ENCODE data around the gene ELOVL1.
"Not testable (repeated sequence)": the region's sequence is repeated elsewhere in the genome, so short reads cannot be mapped to it uniquely, and the experiment has no call there.

ELOVL1 gene

DNA sequence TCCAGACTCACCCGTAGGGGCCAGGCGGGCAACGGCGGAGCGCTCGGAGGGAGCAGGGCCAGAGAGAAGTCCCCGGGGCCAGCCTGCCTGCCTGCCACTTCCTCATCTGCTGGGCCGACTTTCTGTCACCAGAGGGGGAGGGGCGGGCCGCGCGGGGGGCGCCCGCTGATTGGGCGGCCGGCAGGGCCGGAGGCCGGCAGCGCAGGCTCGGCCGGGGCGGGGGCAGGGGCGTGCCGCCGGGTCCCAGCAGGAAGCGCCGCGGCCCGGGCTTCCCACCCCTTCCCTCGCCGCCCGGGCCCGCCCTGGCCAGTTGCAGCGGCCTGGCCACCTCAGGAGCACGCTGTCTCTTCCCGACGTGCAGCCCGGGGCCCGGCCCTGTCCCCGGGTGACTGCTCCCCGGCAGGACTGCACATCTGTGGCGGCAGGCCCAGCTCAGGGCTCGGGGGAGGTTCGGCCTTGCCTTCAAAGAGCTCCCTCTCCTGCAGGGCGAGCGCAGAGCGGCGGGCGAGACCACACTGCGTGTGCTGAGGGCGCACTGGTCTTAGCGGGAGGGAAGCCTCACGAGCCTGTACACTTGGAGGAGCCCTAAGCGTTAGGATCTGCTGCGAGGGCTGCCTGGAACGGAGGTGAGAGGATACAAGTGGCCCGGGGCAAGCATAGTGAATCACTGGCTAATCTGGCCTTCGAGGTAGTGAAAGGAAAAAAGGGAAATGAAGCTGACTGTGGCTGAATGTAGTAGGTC, at the start of gene ELOVL1:
Gene ELOVL1 (minus strand): TSS at position 108 of the 742 bp plus-strand sequence. CDS start 2,402 bp downstream, outside the sequence.
- DNase-seq, result peak; percentile 85

DNA sequence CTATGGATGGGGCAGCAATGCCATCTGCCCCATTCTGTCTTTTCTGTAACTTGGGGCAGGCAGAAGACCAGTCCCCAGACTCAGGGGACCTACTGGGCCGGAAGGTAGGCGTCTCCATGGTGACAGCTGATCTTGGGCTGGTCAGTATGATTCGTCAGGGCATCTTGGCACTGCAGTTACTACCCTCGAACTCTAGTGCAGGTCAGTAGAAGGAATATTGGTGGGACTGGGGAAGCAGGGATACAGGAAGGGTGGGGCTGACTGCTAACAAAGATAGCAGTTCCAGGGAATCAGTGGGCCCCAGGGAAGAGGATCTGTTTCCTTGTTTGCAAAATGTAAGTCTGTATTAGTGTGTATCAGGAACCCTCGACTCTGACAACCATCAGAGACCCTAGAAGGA, 48.1 kb upstream of the ELOVL1 start:
- DNase-seq, result no peak

DNA sequence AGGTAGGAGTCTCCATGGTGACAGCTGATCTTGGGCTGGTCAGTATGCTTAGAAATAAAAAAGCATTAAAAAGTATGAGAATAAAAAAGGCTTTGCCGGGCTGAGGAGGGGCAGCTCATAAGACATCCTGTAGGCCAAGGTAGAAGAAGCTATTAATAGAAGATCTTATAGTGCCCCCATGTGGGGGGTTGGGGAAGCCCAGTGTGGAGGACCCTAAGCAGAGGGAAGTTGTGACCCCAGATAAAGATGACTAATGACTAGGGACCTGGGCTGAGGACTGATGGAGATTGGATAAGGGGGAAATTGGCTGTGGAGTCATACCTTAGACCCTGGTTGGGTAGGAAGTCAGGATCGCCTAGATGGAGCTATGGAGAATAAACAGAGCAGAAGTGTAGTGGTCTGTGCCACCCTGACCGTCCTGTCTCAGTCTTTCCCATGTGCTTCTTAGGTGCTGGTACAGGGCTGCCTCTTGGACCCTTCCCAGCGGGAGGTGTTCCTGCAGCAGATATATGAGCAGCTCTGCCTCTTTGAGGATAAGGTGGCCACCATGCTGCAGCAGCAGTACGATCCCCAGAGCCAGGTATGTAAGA, 46.9 kb upstream of the ELOVL1 start:
- DNase-seq, result peak; percentile 64

DNA sequence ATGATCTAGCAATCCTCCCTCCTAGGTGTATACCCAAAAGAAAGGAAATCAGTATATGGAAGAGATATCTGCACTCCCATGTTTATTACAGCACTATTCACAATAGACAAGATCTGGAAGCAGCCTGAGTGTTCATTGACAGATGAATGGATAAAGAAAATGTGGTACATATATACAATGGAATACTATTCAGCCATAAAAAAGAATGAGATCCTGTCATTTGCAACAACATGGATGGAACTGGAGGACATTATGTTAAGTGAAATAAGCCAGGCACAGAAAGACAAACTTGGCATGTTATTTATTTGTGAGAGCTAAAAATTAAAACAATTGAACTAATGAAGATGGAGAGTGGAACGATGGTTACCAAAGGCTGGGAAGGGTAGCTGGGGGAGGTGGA, 45.6 kb upstream of the ELOVL1 start:
- not testable (repeated sequence) for DNase-seq

DNA sequence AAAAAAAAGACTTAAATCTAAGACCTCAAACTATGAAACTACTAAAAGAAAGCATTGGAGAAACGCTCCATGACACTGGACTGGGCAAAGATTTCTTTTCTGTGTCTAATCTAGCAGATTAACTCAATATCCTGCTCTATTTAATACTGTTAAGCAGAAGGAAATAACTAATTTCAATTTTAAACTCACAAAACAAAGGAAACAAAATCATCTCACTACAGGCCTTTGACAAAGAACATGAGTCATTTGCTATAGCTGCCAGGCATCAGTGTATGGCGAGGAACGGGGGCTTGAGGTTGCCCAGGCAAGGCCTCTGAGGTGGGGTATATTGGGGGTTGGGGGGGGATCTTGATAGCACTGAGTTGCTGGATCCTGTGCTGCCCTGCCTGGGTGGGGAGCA, 42.8 kb upstream of the ELOVL1 start:
- no peak for DNase-seq

DNA sequence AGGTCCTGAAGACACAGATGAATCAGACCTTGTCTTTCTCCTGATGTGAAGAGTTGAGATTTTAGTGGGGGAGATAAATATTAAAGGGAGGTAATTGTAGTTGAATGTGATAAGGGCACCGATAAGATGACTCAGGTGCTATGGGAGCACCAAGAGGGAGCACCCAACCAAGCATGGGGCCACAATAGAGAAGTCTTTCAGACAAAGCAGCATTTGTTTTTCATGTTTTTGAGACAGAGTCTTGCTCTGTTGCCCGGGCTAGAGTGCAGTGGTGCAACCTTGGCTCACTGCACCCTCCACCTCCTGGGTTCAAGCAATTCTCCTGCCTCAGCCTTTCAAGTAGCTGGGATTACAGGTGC, 38.0 kb upstream of the ELOVL1 start:
- DNase-seq, result no peak

DNA sequence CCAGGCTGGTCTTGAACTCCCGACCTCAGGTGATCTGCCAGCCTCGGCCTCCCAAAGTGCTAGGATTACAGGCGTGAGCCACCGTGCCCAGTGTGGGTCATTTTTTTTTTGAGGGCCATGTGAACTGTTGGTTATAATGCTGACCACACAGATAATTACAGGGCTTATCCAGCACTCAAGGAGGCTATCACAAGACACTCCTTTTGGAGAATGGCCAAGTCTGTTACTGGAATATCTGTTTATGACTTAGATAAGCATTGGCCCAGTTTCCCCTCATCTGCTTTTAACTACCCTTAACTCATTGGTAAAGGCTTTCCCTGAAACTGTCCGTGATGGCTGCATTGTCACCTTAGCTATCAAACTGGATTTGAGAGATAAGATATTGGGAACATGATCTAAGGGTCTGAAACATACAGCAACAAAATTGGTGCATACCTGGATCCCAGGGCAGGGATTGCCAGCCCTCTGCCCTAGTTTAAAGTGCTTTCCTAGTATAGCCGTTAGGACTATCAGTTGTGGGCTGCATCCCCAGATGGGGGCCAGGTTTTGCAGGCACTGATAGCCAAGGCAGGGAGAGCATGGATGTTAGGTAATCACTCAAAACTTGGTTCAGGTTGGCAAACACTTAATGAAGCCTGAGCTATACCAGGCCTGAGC, 37.5 kb upstream of the ELOVL1 start:
- DNase-seq, result no peak

DNA sequence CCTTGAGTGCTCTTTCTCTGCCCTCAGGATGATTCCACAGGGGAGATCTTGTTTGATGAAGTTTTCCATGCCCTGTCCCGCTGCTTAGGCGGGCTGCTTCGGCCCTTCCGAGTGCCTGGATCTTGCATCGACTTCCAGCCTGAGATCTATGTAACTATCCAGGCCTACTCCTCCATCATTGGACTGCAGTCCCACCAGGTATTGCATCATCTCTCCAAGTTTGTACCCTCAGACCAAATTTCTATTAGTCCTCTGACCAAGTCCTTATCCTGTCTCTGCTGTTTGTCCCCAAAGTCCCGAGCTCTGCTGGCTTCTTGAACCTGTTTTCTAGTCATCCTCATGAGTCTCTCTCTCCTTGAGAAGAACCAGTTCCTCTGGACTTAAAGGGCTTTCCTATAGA, 36.5 kb upstream of the ELOVL1 start:
- no peak for DNase-seq

DNA sequence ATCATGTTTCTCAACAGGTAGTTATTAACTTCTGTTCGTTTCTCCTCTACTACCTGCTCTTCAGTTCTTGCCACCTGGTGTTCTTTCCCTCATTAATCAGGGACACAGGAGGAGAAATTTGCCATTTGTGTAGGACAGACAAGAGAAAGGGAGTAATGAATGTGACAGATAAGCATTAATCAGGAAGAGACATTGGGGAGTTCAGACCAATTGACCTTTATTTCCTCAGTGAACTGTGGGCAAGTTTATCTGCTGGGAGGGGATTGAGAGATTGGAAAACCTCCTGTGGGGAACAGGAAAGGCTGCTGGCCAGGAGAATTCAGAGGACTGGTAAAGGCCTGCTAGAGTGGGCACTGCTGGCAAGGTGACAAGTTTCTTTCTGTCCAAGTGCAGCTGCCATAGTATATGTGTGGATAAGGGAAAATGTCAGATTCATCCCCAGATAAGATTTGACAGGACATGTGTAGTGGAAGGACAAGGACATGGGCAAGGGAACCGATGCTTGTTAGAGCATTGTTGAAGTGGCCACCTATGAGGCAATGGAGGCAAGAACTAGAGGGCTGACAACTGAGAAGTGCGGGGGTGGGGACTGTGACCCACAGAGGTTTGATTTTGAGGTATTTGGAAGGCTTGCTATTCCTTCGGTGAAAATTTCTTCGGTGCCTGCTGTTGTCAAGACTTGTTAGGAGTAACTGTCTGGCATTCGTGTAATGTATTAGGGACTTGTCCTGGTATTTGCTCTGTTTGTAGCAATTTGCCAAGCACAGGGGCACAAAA, 34.5 kb upstream of the ELOVL1 start:
- no peak for DNase-seq

DNA sequence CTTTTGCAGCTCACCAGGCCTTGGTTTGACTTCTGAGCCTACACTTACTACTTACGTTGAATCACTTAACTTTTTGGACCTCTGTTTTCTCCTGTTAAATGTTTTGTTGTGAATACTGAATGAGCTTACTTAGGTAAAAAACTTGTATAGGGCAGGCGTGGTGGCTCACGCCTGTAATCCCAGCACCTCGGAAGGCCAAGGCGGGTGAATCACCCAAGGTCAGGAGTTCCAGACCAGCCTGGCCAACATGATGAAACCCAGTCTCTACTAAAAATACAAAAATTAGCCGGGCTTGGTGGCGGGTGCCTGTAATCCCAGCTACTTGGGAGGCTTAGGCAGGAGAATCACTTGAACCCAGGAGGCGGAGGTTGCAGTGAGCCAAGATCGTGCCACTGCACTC, 32.6 kb upstream of the ELOVL1 start:
- not testable (repeated sequence) for DNase-seq

DNA sequence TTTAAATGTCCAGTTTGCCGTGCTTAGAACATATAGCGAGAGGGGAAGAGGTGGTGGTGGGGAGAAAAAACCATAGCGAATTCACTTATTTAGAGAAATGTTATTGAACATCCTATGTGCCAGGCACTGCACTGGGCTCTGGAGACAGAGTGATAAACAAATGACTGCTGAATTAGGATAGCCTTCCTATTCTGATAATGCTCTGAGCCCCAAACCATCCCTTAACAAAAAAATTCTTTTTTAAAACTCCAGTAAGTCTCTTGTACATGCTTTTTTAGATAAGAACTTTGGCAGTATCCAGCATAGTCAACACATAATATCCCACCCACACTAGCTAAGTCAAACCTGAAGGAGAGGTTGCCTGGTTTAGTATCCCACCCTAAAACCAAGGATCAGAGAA, 30.4 kb upstream of the ELOVL1 start:
- DNase-seq, result no peak

DNA sequence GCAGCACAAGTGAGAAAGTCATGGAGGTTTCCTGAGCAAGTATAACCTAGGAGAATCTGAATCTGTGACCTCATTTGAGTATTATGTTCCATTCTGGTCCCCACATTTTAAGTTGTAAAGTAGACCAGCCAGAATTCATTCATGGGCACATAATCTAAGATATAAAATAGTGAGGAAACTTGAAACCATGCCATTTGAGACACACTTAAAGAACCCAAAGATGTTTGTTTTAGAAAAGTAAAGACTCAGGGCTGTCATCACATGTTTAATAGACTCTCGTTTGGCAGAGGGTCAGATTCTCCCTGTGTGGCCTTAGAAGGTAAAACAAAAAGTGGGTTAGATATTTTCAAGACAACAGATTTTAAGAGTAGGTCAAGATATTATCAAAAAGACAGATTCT, 28.2 kb upstream of the ELOVL1 start:
- DNase-seq, result no peak

DNA sequence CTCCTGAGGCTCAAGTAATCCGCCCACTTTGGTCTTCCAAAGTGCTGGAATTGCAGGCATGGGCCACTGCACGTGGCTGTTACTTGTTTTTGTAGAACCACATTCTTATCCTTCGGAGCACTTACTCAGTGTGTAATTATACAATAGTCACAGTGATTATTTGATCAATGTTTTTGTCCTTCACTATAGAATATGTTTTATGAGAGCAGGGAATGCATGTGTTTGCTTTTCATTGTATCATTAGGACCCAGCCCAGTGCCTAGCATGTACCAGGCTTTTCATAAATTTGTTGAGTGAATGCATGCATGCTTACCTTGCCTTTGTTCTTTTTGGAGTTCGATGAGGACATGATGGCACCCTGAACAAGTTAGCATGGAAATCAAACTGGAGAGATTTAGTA, 27.7 kb upstream of the ELOVL1 start:
- no peak for DNase-seq

DNA sequence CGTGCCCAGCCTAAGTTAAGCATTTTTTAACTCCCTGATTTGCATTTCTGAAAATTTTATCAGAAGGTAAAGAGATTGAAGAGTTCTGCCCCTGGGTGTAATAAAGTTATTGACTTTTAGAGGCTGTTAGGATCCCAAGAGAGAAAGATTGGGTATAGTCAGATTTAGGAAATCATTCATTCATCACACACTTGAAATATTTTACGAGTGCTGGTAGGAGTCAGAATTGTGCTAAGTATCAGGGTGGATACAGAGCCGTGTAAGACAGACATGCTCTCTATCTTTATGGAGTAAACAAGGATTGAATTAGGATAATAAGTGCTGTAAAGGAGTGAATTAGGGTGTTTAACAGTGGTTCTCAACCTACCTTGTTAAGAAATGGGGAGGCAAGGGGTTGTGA, 24.9 kb upstream of the ELOVL1 start:
- no peak for DNase-seq

DNA sequence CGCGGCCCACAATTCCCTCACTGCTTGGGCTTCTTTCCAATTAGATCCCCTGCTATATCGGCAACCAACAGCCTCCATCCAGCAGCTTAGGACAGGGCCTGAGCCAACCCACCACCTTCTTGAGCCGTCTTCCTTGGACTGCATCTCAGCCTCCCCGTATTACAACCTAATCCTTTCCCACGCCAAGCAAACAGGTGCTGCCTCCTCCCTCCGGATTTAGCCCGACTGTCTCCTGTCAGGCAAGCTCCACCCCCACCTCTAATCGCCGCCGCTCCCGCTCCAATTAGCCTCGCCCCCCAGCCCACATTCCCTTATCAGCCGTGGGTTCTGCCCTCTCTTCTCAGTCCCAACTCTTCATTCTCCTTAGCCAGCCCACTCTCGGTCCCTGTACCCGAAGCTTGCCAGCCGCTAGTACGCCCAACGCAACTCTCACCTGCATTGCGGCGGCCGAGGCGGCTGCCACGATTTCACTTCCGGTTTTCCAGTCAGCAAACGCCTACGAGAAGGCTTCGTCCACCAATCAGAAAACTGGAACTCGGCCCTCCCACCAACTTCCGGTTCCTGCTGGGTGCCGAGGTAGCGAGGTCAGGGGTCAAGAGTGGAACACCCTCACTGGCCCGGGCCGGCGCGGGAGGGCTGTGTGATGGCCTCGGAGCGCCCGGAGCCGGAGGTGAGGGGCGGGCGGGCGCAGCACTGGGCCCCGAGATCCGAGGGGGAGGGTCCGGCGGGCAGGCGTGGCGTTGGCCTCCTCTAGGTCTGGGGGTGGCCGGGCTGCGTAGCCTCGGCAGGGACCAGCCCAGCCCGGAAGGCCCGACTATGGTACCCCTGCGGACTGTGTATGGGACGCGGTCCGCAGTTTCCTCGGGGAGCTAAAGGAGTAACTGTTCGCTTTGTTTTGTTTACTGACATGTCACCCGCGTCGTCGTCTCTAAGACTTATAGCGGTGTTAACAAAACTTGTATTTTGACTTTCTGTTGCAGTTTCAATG, 21.8 kb upstream of the ELOVL1 start, which contains the start of the genes MED8 and SZT2:
Gene MED8 (minus strand): TSS at position 475 of the 988 bp plus-strand sequence. CDS start 36 bp downstream, at position 439.
Gene SZT2 (plus strand): TSS at position 574 of the 988 bp plus-strand sequence. CDS start 70 bp downstream, at position 644.
- DNase-seq, result peak; percentile 97

DNA sequence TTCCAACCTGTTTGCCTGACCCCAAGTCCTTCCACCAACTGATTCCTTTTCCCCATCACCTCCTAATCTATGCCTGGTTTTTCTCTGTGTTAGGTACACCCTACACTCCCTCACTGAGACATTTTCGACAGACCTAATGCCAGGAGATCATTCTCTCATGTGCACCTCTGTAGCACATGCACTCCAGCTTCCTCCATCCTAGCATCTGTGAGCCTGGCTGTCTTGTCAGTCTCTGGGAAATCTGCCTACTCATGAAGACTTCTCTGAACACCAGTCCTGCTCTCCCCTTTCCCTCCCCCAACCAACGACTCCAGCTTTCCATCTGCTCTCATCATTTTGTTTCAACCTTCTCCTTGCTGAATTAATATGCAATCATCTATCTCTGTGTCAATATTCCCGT, 20.8 kb upstream of the ELOVL1 start:
- no peak for DNase-seq

DNA sequence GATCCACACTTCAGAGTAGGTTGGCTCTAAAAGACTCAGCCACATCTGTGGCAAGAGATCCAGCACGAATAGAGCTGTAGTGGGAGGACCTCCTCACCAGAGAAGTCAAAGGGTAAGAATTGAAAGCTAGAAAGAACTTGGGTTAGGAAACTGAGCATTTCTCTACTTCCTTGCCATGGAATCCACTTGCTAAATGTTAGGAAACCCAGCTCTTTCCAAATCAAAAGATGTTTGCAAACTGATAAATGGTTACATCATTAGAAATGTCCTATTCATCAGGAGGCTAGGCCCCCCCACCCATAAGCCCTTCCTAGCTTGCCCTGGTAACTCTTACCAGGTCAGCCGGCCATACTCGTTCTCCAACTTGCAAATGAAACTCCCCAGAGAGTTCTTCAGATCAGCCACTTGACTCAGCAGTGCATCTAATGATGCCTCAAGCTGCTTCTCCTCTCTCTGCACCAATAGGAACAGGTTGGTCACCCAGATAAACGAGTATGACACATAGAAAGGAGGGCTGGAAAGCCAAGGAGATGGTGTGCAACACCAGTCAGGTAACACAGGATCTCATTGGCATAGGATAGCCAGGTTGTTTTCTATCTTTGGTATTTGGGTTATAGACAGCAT, 20.3 kb upstream of the ELOVL1 start:
- no peak for DNase-seq

DNA sequence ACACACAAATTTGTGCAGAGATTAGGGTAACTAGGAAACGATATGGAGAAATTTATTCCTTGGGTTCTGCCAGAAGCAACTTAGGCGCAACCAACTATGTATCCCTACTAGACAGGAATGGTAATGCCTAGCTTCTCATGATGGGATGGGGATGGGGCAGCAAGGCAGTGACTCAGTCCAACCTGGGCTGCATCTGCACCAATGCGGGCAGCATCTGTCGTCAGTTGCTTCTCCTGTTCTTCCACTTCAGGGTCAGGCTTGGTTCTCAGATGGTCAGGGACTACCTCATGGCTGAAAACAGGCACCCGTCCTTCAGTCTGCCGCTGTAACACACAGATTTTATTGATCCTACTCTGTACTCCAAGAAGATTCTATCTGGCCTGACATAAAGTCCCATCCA, 18.9 kb upstream of the ELOVL1 start:
- DNase-seq, result no peak

DNA sequence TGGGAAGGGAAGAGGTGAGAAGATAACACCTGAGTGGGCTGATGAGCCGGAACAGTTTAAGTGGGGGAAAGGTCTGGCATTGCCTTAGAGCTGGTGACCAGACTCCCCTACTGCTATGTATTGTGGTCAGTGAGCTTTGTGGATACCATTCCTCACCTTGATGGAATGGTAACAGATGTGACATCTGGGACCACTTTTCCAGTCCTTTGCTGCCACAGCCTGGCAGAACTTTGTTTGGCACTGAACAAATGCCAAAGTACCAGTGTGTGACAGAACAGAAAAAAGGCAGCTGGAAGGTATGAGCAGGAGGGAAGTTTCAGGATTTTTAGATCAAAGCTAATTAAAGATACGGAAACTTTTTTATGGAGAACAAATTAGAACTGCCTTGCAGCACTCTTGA, 15.6 kb upstream of the ELOVL1 start:
- no peak for DNase-seq

DNA sequence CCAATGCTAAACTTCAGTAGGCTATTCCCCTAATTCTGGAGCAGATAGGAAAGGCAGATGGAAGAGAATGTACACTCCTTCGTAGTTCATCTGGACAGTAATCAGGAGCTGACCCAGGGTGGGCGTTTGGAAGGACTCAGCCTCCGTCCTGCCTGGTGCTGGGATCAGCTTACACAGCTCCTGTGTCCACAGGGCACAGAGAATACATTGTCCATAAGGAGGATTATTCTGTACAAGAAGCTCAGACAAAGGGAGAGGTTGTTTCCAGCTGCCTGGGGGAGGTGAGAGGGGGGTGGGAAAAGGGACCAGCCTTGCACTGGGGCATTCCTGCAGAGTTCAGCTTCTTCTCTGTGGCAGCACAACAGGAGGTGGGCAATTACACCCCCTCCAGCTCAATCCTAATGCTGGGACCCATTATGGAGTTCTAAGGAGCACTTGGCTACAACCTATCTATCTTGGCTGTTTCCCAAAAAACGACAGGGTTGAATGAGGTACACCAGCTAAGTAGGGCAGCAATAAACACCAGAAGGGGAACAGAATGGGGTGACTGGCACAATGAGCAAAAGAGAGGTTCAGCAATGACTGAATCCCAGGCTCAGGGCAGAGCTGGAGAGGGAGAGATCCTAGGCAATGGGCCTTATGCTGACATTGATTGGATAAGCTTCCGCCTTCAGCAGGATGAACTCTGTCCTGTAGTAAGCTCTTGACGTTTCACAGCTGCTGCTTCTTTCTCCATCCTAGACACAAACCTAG, 14.4 kb upstream of the ELOVL1 start:
- DNase-seq, result peak; percentile 31

DNA sequence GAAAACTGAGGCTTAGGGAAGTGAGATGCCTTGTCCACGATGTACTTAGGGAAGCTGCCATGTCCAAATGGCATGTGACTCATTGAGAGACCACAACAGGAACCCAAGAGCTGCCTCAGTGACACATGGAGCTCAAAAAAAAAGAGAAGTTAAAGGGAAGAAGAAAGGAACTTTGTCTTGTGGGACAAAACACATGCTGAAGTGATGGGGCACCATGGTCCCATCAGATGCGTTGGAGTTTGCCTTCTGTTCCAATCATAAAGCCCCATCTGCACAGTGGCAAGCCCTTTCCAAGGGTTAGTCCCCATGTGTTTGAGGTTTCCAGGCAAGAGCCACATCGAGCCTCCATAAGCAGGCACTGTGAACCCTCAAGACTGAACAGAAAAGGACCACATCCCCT, 13.8 kb upstream of the ELOVL1 start:
- DNase-seq, result no peak
